ENCODE data around the gene ZNF831.

ZNF831 gene

DNA sequence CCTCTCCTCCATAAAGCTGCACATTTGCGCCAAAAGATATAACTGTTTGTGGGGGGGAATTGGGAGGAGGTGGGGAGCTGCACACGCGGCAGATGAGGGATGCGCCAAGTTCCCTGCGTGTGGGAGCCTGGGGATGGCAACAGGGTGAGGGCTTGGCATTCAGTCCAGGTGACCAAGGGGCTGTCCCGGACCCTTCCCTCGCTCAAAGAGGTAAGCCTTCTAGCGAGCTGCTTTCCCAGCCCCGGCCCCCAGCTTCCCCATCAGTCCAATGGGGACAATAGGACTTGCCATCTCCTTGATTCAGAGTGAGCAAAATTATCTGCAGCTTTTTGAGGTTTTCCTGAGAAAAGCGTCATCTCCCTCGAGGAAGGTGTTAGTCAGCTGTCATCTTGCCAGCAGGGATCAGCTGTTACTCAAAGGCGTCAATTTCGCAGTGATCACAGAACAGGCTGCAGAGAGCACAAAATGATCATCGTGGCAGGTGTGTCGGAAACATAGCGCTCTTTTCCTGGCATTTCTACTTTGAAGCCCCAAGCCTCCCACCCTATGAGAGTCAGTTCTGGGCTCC lies 21.3 kb downstream of the ZNF831 start:
- peaks cover 37% of the 10 kb centered on the region for H3K36me3 Mint-ChIP-seq
- no peak overlapping the region for H3K4me3 Mint-ChIP-seq
- H3K9me3 Mint-ChIP-seq: no peaks in the 10 kb centered on the region
- H3K27ac Mint-ChIP-seq: no peak overlapping the region
- CTCF ChIA-PET: no interaction called here
- H3K4me1 Mint-ChIP-seq: peaks cover 21% of the 10 kb centered on the region
- no peak for DNase-seq
- H3K27me3 Mint-ChIP-seq: no peaks in the 10 kb centered on the region

DNA sequence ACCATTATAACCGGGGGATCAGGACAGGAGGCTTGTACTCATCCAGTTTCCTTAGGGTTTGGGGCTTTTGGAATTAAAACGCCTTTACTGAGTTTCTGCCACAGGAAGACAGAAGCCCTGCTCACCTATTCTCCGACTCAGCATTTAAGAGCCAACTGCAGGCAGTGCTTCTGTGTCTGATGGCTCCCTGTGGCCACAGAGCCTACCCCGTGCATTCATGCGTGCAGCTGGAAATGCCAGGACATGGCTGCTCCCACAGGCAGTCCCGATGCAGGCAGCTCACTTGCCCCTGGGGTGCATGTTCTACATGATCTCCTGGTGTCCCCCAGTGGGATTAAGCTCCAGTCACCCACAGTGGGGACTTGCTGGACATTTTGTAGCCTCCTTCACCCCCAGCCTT lies 22.2 kb downstream of the ZNF831 start:
- H3K4me1 Mint-ChIP-seq: peaks cover 21% of the 10 kb centered on the region
- H3K27ac Mint-ChIP-seq: no peak overlapping the region
- H3K4me3 Mint-ChIP-seq: no peak overlapping the region
- CTCF ChIA-PET: interaction anchor here (1.9 kb wide), 1 partner anchor 22 kb away, joined by 8 read pairs; no protein-coding TSS in a partner anchor
- H3K9me3 Mint-ChIP-seq: no peaks in the 10 kb centered on the region
- peaks cover 34% of the 10 kb centered on the region for H3K36me3 Mint-ChIP-seq
- H3K27me3 Mint-ChIP-seq: no peaks in the 10 kb centered on the region
- DNase-seq: no peak

- DNase-seq: no peak
- no peaks in the 10 kb centered on the region for H3K9me3 Mint-ChIP-seq
- no peak overlapping the region for H3K27ac Mint-ChIP-seq
- no peak overlapping the region for H3K4me3 Mint-ChIP-seq
- no peaks in the 10 kb centered on the region for H3K27me3 Mint-ChIP-seq
- H3K4me1 Mint-ChIP-seq: no peaks in the 10 kb centered on the region
- CTCF ChIA-PET: interaction anchor here (1.6 kb wide), 1 partner anchor 16 kb away, joined by 3 read pairs; no protein-coding TSS in a partner anchor
- peaks cover 3% of the 10 kb centered on the region for H3K36me3 Mint-ChIP-seq
Measured at GRCh38 chr20:59190466-59190865, 26.8 kb downstream of the ZNF831 start.

GRCh38 chr20:59191036-59191755 lies 27.6 kb downstream of the ZNF831 start:
- Mint-ChIP-seq H3K27me3 (no peaks in the 10 kb centered on the region), H3K9me3 (no peaks in the 10 kb centered on the region), H3K4me1 (no peaks in the 10 kb centered on the region), H3K27ac (no peak overlapping the region), H3K36me3 (peaks cover 3% of the 10 kb centered on the region), H3K4me3 (no peak overlapping the region)
- DNase-seq: no peak
- CTCF ChIA-PET: interaction anchor here (1.6 kb wide), 1 partner anchor 15 kb away, joined by 3 read pairs; no protein-coding TSS in a partner anchor

- H3K27me3 Mint-ChIP-seq: no peaks in the 10 kb centered on the region
- H3K4me3 Mint-ChIP-seq: no peak overlapping the region
- H3K9me3 Mint-ChIP-seq: no peaks in the 10 kb centered on the region
- no peak overlapping the region for H3K27ac Mint-ChIP-seq
- CTCF ChIA-PET: no interaction called here
- H3K4me1 Mint-ChIP-seq: no peaks in the 10 kb centered on the region
- H3K36me3 Mint-ChIP-seq: peaks cover 7% of the 10 kb centered on the region
- DNase-seq: no peak
Measured at GRCh38 chr20:59191756-59192532, 28.3 kb downstream of the ZNF831 start.

DNA sequence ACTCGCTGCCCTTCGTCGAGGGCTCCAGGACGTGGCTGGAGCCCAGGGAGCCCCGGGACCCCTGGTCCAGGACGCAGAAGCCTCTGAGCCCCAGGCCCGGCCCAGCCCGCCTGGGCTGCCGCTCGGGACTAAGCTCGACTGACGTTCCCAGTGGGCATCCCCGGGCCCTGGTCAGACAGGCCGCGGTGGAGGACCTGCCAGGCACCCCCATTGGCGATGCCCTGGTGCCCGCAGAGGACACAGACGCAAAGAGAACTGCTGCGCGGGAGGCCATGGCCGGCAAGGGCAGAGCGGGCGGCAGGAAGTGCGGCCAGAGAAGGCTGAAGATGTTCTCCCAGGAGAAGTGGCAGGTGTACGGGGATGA lies 28.9 kb downstream of the ZNF831 start:
- no peak overlapping the region for H3K4me3 Mint-ChIP-seq
- peaks cover 9% of the 10 kb centered on the region for H3K36me3 Mint-ChIP-seq
- H3K27me3 Mint-ChIP-seq: no peaks in the 10 kb centered on the region
- no peaks in the 10 kb centered on the region for H3K9me3 Mint-ChIP-seq
- no peak overlapping the region for H3K27ac Mint-ChIP-seq
- CTCF ChIA-PET: no interaction called here
- DNase-seq: no peak
- no peaks in the 10 kb centered on the region for H3K4me1 Mint-ChIP-seq

DNA sequence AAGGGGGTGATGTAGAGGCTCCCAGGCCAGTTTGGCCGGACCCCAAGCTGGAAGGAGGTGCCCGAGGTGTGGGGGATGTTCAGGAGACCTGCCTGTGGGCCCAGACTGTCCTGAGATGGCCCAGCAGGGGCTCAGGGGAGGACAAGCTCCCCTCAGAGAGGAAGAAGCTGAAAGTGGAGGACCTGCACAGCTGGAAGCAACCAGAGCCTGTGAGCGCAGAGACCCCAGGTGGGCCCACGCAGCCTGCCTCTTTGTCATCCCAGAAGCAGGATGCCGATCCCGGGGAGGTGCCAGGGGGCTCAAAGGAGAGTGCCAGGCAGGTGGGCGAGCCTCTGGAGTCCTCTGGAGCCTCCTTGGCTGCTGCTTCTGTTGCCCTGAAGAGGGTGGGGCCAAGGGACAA lies 29.7 kb downstream of the ZNF831 start:
- CTCF ChIA-PET: no interaction called here
- Mint-ChIP-seq H3K9me3 (no peaks in the 10 kb centered on the region), H3K36me3 (peaks cover 10% of the 10 kb centered on the region), H3K4me3 (no peak overlapping the region), H3K4me1 (no peaks in the 10 kb centered on the region), H3K27ac (no peak overlapping the region), H3K27me3 (no peaks in the 10 kb centered on the region)
- DNase-seq: no peak

GRCh38 chr20:59194023-59194935 lies 30.7 kb downstream of the ZNF831 start:
- no peak for DNase-seq
- Mint-ChIP-seq H3K36me3 (peaks cover 17% of the 10 kb centered on the region), H3K4me1 (no peaks in the 10 kb centered on the region), H3K27me3 (no peaks in the 10 kb centered on the region), H3K9me3 (no peaks in the 10 kb centered on the region), H3K4me3 (no peak overlapping the region), H3K27ac (no peak overlapping the region)
- CTCF ChIA-PET: interaction anchor here (1.5 kb wide), 1 partner anchor 13 kb away, joined by 3 read pairs; no protein-coding TSS in a partner anchor

- Mint-ChIP-seq H3K4me1 (no peaks in the 10 kb centered on the region), H3K27ac (peak overlapping the region; percentile 42), H3K4me3 (no peak overlapping the region), H3K27me3 (no peaks in the 10 kb centered on the region), H3K9me3 (peaks cover 4% of the 10 kb centered on the region), H3K36me3 (peaks cover 23% of the 10 kb centered on the region)
- CTCF ChIA-PET: interaction anchor here (1.5 kb wide), 1 partner anchor 12 kb away, joined by 3 read pairs; no protein-coding TSS in a partner anchor
- no peak for DNase-seq
Measured at GRCh38 chr20:59195316-59195993, 31.8 kb downstream of the ZNF831 start.

- peaks cover 27% of the 10 kb centered on the region for H3K36me3 Mint-ChIP-seq
- peaks cover 6% of the 10 kb centered on the region for H3K9me3 Mint-ChIP-seq
Measured at GRCh38 chr20:59204165-59204894, 40.7 kb downstream of the ZNF831 start.

GRCh38 chr20:59205044-59205443 lies 41.4 kb downstream of the ZNF831 start:
- peaks cover 23% of the 10 kb centered on the region for H3K36me3 Mint-ChIP-seq
- no peak overlapping the region for H3K27ac Mint-ChIP-seq
- no peak overlapping the region for H3K4me3 Mint-ChIP-seq
- CTCF ChIA-PET: interaction anchor here (0.8 to 7.6 kb wide), 7 partner anchors 48 to 233 kb away, joined by 3 to 168 read pairs (median 17); no protein-coding TSS in a partner anchor
- H3K27me3 Mint-ChIP-seq: no peaks in the 10 kb centered on the region
- peaks cover 3% of the 10 kb centered on the region for H3K9me3 Mint-ChIP-seq
- DNase-seq: no peak
- H3K4me1 Mint-ChIP-seq: peaks cover 23% of the 10 kb centered on the region

More at GRCh38 chr20:59204165-59204894, 40.7 kb downstream of the ZNF831 start:
- CTCF ChIA-PET: interaction anchor here (0.8 to 7.6 kb wide), 3 partner anchors 49 to 232 kb away, joined by 3 to 168 read pairs (median 4); no protein-coding TSS in a partner anchor
- H3K4me3 Mint-ChIP-seq: no peak overlapping the region
- DNase-seq: no peak
- H3K4me1 Mint-ChIP-seq: peaks cover 23% of the 10 kb centered on the region
- no peak overlapping the region for H3K27ac Mint-ChIP-seq
- H3K27me3 Mint-ChIP-seq: no peaks in the 10 kb centered on the region

DNA sequence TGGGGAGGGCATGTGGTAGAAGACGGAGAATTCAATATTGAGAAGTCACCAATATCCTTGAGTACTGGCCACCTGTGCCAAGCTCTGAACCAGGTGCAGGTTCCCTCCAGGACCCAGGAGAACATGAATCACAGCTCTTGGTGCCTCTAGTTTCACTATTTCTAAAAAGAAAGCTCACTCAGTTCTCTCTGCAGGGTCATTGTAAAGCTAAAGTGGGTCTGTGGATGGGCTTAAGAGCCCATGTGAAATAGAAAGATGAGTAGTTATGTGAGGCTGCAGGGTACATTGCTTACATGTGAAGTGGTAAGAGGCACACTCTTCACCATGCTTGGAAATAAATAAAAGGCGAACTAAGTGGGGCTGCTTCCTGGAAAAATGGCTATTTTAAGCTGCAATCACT lies 43.6 kb downstream of the ZNF831 start:
- CTCF ChIA-PET: interaction anchor here (0.6 to 7.6 kb wide), 39 partner anchors 9 to 560 kb away, joined by 3 to 168 read pairs (median 4); partner anchors contain the start of genes ATP5F1E and PRELID3B
- no peaks in the 10 kb centered on the region for H3K9me3 Mint-ChIP-seq

More for the DNA sequence above, 43.6 kb downstream of the ZNF831 start:
- no peak overlapping the region for H3K27ac Mint-ChIP-seq
- no peaks in the 10 kb centered on the region for H3K27me3 Mint-ChIP-seq
- DNase-seq: no peak
- H3K4me1 Mint-ChIP-seq: peaks cover 23% of the 10 kb centered on the region
- peaks cover 15% of the 10 kb centered on the region for H3K36me3 Mint-ChIP-seq
- H3K4me3 Mint-ChIP-seq: no peak overlapping the region

All from activated naive CD4-positive, alpha-beta T cell treated with anti-CD3 and anti-CD28 coated beads, Interleukin-2, amount 10 ng/mL, durations not matched to agents 7 days and 5 days (primary cell).